COLO829 (cell line): ENCODE results near the gene NCOA3.

Source experiments
- DNase-seq: peaks from one replicate; pipeline ENCODE4 v3.0.0; 2012; ENCODE audit warnings: low spot score

Gene NCOA3

GRCh38 chr20:47680804-47681529 lies 179.3 kb downstream of the NCOA3 start:
- DNase-seq = no peak

DNA sequence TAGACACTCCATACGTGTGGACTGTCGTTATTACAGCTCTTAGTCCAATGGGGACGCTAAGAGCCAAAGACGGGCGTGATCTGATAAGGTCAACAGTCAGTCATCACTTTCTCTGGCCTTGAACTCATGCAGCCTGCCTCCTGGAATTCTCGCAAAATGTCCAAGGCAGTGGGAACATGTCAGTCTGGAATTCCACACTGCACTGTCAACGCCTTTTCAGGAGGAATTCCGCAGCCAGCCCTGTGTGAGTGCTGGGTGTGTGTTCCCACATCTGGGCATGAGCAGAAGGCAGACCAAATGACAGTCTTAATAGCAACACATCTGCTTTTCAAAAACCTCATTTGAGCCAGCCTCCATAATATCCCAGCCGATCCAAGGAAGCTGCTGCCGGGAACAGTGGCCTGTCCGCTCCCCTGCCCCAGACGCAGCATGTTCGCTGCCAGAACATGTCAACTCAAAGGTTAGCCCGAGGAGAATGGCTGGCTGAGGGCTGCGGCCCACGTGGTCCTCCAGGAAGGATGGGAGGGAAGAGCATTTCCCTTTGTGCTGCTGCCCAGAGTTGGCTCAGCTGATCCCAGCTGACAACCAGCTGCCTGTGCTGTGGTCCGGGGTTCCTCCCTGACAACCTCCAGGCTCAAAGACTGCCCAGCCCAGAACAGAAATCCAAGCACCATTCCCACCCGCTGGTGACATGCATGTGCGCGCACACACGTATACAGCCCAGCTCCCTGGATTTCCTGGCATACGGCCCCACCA lies 180.5 kb downstream of the NCOA3 start:
- no peak for DNase-seq

DNA sequence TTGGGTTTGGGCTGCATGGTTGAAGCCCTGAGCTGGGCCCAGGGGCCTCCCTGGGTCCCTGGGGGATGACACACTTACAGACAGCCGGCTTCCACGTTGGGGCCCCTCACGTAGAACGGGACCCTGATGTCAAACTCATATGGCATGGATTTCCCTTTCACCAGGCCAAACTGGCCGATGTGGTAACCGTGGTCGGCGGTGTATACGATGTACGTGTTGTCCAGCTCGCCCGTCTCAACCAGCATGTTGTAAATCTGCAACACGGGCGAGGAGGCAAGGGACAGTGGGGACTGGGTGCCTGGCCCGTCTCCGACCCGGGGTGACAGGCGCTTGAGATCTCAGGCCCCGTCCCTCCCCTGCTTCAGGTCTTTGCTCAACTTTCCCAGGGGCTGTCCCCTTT lies 181.2 kb downstream of the NCOA3 start:
- no peak for DNase-seq

DNA sequence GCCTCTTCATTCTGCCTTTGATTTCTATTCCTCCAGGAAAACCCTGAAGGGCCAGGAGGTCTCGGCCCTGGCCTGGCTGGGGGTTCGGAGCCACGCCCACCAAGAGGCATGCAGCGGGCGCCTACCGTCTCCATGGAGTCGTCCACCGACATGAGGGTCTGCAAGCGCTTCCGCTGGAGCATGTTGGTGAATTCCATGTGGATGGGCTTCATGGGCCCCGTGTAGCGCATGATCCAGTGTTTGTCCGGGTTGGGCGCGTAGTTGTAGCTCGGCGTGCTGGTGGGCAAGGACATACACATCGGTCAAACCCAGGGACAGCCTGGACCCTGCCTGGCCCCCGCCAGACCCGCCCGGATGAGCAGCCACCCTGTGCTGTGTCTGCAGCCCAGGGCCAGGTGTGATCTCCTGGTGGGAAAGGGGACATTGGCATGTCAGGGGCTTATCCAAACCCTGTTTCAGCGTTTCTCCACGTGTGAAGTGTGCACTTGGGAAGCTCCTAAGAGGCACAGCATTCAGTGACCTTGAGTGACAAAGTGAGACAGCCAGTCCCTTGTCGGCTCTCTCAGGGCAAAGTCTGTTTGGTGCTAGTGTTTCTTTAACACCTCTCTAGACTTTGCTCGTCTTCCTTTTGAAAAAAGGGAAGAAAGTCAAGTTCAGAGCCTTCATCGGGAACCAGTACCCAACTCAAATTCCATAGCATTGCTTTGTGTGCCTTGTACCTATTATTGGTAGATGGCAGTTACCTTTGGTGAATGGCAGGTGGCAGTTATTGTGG lies 182.8 kb downstream of the NCOA3 start:
- DNase-seq = no peak

- DNase-seq = no peak
Measured at GRCh38 chr20:47686545-47686944, 184.9 kb downstream of the NCOA3 start.

DNA sequence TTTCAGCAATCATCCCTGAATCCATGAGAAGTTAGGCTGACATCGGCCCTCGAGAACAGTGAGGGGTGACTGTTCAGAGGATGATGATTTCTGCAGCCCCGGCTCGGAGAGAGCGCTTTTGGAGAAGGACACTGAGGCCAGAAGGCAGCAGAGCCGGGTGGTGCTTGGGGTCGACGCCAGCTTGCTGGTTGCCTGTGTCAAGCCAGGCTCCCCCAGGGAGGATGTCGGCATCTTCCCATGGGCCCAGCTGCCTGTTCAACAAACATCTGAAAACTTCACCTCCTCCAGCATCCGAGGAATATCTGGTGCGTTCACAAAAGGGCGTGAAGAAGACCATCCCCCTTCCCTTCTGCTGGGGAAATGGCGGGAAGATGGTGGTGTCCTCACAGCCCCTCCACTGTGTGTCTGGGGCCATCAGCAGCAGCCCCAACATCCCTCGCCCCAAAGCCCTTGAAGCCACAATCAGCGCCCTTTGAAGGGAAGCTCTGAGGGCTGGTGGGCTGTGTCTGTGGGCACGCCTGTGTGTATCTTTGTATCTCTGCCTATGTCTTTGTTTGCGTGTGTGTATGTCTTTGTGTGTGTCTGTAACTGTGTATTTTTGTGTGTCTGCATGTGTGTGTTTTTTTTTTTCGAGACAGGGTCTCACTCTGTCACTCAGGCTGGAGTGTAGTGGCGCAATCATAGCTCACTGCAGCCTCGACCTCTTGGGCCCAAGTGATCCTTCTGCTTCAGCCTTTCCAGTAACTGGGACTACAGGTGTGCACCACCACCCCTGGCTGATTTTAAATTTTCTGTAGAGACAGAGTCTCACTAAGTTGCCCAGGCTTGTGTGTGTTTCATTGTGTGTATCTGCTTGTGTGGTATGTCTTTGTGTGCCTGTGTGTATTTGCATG lies 185.7 kb downstream of the NCOA3 start:
- no peak for DNase-seq

- no peak for DNase-seq
Measured at GRCh38 chr20:47688385-47689381, 187.0 kb downstream of the NCOA3 start.

DNA sequence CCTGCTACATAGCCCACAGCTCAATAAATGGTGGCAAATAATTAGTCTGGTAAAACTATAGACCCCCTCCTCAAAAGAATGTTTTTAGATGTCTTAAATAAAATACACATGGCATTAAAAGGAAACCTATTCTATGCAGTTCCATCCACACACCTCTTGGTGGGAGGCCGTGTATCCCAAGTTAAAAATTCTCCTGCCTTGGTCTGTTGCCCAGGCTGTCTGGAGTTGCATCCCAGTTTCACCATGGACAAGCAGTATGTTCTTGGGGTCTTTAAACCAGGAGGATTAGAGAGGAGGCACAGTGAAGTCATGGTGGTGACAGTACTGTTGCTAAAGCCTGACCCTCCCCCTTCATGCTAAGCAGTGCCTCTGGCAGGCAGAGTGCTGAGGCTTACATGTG lies 188.0 kb downstream of the NCOA3 start:
- DNase-seq = no peak

GRCh38 chr20:47691625-47692024 lies 189.9 kb downstream of the NCOA3 start:
- DNase-seq = no peak

GRCh38 chr20:47694021-47694818 lies 192.5 kb downstream of the NCOA3 start:
- DNase-seq = no peak

GRCh38 chr20:47696856-47697255 lies 195.2 kb downstream of the NCOA3 start:
- no peak for DNase-seq

DNA sequence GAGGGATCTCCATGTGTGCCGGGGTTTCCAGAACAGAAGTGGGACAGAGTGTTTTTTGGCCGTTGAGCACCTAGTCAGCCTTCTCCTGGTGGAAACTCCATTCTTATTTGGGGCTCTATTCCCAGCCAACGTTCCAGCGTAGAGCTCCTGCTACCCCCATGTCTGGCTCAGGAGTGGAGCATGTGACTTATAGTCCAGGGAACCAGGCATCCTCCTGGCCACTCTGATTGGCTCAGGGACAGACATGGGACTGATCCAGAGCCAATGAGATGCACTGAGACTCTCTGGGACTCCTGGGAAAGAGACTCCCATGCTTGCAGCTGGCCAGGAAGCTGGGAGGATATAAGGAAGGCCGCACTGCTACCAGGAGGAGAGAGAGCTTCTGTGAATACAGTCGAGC lies 196.5 kb downstream of the NCOA3 start:
- no peak for DNase-seq

DNA sequence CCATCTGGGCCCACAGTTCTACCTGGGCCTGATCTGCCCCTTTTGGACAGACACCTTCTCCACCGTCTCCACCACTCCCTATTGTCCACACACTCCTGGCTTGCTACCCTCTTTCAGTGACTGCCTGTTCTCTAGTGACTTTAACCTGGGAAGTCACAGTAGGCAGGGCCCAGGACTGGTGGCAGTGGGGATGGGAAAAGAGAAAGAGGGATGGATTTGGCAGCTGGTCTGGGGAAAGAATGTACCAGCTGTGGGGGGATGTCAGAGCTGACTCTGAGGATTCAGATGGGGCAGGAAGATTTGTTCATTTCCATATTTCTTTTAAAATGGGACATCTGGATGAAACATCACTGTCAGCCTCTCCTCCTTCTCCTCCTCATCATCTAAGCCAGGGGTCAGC lies 198.1 kb downstream of the NCOA3 start:
- DNase-seq = no peak

- no peak for DNase-seq
Measured at GRCh38 chr20:47700327-47700726, 198.6 kb downstream of the NCOA3 start.

DNA sequence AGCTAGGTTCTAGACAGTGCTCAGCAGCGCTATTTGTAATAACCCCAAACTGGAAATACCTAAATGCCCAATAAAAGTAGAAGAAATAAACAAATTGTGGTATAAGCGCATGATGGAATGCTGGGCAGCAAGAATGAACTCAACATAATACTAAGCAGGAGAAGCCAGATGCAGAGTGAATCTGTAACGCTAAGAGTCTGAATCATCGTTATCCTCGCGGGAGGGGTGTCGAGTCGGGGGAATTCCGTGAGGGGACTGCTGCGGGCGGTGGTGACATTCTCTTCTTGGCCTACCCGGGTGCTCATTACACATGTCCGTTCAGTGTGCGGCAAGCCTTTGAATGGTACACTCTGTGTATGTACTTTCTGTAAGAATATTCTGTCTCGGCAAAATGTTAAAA lies 199.9 kb downstream of the NCOA3 start:
- DNase-seq = no peak

- no peak for DNase-seq
Measured at GRCh38 chr20:47703748-47704147, 202.1 kb downstream of the NCOA3 start.

GRCh38 chr20:47704746-47705496 lies 203.2 kb downstream of the NCOA3 start:
- no peak for DNase-seq

- no peak for DNase-seq
Measured at GRCh38 chr20:47705497-47705856, 203.8 kb downstream of the NCOA3 start.

- DNase-seq = no peak
Measured at GRCh38 chr20:47706345-47706744, 204.7 kb downstream of the NCOA3 start.
